HG02623 (cell line): ENCODE data around the gene DRGX.
A peak's percentile ranks its signal among the peaks of the same experiment; 100 is the strongest.

Experiments used
- ATAC-seq: cut with Tn5 transposase; IDR thresholded peaks from one replicate; pipeline ENCODE4 v1.9.1; 2021; ENCODE audit warnings: moderate library complexity; ENCODE audit not compliant: unreplicated experiment

Gene DRGX

GRCh38 chr10:49364051-49364450, 31.8 kb downstream of the DRGX start:
- ATAC-seq = no peak

- ATAC-seq = no peak
Observed at GRCh38 chr10:49363309-49364031, 32.4 kb downstream of the DRGX start.

GRCh38 chr10:49362596-49363260, 33.2 kb downstream of the DRGX start:
- peak; percentile 87 for ATAC-seq

GRCh38 chr10:49361735-49362568, 33.9 kb downstream of the DRGX start:
- ATAC-seq = no peak

- no peak for ATAC-seq
Observed at GRCh38 chr10:49361178-49361554, 34.7 kb downstream of the DRGX start.

- no peak for ATAC-seq
Observed at GRCh38 chr10:49360271-49361177, 35.4 kb downstream of the DRGX start.

- no peak for ATAC-seq
Observed at GRCh38 chr10:49359349-49360270, 36.3 kb downstream of the DRGX start.

- ATAC-seq = no peak
Observed at GRCh38 chr10:49357910-49358309, 38.0 kb downstream of the DRGX start.

GRCh38 chr10:49356944-49357343, 38.9 kb downstream of the DRGX start:
- ATAC-seq = peak; percentile 47

GRCh38 chr10:49356181-49356580, 39.7 kb downstream of the DRGX start:
- ATAC-seq = no peak

GRCh38 chr10:49355221-49355620, 40.7 kb downstream of the DRGX start:
- no peak for ATAC-seq

GRCh38 chr10:49354593-49354992, 41.3 kb downstream of the DRGX start:
- no peak for ATAC-seq

GRCh38 chr10:49353895-49354566, 41.9 kb downstream of the DRGX start:
- ATAC-seq = no peak

- ATAC-seq = no peak
Observed at GRCh38 chr10:49353026-49353894, 42.6 kb downstream of the DRGX start.

GRCh38 chr10:49352323-49352722, 43.6 kb downstream of the DRGX start:
- ATAC-seq = no peak

GRCh38 chr10:49351669-49352068, 44.2 kb downstream of the DRGX start:
- ATAC-seq = no peak

GRCh38 chr10:49350846-49351532, 44.9 kb downstream of the DRGX start:
- no peak for ATAC-seq

GRCh38 chr10:49350138-49350537, 45.8 kb downstream of the DRGX start:
- no peak for ATAC-seq
